OCI-LY1 (cell line): ENCODE measurements around the gene JPT2.

Source experiments
- EZH2 ChIP-seq: fragments of 200-600 bp; sonication (generic), shearing (Covaris generic); IDR thresholded peaks from 2 replicates; pipeline ENCODE4 v1.8.0; 2017; ENCODE audit warnings: borderline replicate concordance, mixed run types, mild to moderate bottlenecking, antibody characterized with exemption, low read length, moderate library complexity, mixed read lengths
- TF ChIP-seq, protein P1 (sequence below): fragments of 200-600 bp; sonication (generic), shearing (Covaris generic); IDR thresholded peaks from 2 replicates; pipeline ENCODE4 v1.5.1; 2017; ENCODE audit warnings: mild to moderate bottlenecking, antibody characterized with exemption, low read length, moderate library complexity, mixed read lengths

DNA sequence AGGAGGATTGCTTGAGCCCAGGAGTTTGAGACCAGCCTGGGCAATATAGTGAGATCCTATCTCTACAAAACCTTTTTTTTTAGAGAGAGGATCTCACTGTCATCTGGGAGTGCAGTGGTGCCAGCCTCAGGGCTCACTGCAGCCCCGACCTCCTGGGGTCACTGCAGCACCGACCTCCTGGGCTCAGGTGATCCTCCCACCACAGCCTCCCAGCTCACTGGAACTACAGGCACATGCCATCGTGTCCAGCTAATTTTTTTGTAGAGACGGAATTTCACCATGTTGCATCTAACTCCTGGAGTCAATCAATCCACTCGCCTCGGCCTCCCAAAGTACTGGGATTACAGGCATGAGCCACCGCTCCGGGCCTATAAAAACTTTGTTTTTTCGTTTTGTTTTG is 43.3 kb downstream of the JPT2 start:
- TF ChIP-seq, protein P1, sequence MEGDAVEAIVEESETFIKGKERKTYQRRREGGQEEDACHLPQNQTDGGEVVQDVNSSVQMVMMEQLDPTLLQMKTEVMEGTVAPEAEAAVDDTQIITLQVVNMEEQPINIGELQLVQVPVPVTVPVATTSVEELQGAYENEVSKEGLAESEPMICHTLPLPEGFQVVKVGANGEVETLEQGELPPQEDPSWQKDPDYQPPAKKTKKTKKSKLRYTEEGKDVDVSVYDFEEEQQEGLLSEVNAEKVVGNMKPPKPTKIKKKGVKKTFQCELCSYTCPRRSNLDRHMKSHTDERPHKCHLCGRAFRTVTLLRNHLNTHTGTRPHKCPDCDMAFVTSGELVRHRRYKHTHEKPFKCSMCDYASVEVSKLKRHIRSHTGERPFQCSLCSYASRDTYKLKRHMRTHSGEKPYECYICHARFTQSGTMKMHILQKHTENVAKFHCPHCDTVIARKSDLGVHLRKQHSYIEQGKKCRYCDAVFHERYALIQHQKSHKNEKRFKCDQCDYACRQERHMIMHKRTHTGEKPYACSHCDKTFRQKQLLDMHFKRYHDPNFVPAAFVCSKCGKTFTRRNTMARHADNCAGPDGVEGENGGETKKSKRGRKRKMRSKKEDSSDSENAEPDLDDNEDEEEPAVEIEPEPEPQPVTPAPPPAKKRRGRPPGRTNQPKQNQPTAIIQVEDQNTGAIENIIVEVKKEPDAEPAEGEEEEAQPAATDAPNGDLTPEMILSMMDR, result no peak
- no peak for TF ChIP-seq EZH2
